KG1 (cell line): Measurements from ENCODE around the gene MCF2L2.
"Not testable (repeated sequence)": the region's sequence is repeated elsewhere in the genome, so short reads cannot be mapped to it uniquely, and the experiment has no call there.

Source experiments
- DNase-seq: peaks from one replicate; lab custom pipeline; 2025; lab: John Stamatoyannopoulos, UW

Gene MCF2L2

GRCh38 chr3:183203670-183204069, 224.7 kb downstream of the MCF2L2 start:
- DNase-seq: no peak

DNA sequence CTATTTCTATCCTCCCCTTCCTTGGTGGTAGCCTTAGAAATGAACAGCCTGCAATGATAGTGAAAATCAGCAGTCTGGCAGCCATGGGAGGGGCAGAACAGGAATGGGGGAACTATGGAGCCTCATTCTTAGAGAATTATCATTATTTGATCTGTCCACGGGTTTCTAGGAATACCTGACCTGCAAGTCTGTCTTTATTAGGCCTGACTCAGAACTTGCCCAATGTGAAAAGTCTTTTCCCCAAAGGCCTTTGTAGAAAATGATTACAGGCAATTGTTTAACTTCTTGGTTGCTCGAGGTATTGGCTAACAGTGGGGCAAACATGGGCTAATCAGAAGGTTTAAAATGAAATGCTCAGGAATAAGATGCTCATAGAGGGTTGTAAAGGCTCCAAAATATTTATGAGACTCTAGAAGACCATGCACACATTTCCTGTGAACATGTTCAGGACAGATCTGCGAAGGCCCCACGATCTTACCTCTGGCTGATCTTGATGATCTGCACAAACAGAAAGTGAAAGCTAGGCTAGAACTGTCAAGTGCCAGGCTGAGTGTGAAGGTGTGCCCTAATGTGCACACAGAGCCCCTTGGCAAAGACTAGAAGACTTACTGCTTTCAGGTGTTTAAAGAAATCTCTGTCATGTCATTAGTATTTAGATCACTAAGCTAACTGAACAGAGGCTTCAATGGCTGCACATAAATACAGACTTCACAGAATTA, 226.3 kb downstream of the MCF2L2 start:
- DNase-seq: no peak

DNA sequence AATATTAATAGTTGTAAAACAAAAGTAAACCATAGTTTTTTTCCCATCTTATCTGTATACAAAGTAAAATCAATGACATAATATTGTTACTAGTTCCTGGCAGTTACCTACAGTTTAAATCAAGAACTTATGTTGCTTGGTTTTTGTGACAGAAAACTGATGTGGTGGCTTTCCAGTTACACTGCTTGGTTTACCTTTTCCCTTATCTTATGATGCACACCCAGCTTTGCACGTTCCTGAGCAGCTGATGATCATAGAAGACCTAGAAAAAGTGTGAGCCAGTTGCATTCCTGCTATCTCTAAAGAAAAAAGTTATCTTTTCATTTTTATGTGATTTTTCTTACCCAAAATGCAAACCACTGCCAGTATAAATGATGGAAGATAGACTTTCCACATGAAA, 229.5 kb downstream of the MCF2L2 start:
- no peak for DNase-seq

DNA sequence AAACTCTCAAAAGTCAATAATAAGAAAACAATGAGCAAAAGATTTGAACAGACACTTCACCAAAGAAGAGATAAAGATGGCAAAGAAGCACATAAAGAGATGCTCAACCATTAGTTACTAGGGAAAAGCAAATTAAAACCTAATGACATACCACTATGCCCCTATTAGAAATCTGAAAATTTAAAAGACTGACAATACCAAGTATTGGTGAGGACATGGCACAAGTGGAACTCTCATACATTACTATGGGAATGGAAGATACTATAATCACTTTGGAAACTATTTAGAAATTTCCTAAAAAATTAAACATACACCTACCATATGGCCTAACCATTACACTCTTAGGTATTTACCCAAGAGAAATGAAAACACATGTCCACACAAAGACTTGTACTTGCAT, 230.7 kb downstream of the MCF2L2 start:
- no peak for DNase-seq

DNA sequence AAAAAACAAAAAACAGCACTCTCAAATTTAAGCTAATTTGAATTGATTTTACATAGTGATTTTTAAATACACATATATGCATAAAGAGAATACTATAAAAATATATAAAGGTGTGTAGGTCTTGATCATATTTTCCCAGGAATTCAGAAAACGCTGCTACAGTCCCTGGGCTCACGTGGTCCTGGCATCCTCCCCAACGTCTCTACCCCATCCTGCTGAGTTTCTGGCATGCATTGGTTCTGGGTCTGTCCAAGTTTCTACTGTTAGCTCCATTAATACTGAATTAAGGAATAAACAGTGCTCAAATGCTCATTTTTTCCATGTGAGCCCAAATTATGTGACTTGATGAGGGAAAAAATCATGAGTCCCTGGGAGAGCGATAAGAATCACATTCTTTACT, 233.2 kb downstream of the MCF2L2 start:
- no peak for DNase-seq

DNA sequence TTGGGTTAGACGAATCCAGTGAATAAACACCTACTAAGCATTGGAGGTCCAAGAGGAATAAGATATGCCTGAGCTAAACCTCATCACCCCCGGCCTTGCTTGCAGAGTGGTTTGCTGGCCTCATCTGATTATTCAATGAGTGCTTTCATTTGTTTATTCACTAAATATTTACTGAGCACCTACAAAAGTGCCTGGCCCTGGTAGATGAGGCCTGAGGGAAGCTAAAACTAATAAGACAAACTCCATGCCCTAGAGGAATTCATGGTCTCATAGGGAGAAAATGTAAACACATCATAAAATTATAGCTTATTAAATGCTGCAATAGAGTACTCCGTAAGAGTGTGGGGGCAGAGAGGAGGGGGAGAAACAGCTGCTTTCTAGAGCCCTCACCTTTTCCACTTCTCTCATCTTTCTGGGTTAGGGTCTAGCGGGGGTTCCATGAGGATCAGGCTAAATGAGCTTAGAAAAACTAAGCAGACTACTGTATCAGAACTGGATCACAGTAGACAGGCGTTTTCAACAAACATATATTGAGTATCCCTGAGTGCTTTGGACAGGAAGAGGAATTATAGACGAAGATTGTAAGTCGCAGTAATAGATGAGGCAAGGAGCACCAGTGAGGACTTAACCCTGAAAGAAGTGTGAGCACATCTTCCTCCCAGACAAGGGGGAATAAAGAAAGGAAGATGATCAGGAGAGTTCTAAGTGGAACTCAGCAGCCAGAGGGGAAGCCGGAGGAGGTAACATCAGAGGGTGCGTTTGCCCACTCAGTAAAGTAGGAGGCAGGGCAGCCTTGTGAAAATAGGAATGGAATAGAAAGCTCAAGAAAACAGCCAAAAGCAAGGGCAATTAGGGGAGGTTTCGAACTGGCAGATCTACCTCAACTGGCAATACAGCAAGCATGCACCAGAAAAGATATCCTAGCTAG, 234.4 kb downstream of the MCF2L2 start:
- no peak for DNase-seq

DNA sequence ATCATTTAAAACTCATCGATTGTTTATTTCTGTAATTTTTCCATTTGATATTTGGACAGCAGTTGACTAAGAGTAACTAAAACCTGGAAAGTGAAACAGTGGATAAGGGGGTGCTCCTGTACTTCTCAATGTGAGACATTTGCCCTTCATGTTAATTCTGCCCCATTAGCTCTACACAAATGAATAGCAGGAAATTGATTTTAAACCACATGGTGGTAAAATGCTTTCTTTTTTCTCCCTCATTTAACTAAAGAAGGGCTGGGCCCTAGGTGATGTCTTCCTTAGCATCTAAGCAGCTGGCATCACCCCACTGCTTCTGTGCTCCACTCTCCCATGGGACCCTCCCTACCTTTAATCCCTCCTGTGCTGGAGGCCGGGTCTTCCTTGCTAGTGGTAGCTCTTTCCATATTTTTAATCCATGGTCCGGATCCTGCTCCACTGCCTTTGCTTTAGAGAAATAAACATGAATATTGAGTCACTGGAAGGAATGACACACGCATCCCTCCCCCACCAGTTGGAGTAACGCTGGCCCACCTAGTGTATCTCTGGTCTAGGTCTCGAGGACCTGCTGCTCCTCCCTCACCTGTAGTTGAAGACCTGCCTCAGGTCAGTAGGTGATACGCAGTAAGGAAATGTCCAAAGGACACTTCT, 235.6 kb downstream of the MCF2L2 start:
- DNase-seq: no peak

DNA sequence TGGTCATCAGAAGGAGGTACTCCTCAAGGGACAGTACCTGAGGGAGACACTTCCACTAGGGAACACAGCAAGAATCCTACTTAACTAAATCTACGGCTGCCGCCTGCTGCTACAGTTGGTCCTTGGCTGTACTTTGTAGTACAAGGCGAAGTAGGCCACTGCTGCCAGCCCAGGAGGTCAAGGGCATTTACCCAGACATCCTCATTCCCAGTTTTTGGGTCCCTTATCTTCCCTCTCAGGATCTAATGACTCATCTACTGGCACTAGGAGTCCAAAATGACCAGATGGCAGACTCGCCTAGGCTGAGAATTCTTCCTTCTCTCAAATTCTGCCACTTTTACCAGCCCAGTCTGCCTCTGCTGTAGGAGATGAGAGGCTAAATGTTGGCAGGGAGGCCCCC, 238.8 kb downstream of the MCF2L2 start:
- DNase-seq: no peak

DNA sequence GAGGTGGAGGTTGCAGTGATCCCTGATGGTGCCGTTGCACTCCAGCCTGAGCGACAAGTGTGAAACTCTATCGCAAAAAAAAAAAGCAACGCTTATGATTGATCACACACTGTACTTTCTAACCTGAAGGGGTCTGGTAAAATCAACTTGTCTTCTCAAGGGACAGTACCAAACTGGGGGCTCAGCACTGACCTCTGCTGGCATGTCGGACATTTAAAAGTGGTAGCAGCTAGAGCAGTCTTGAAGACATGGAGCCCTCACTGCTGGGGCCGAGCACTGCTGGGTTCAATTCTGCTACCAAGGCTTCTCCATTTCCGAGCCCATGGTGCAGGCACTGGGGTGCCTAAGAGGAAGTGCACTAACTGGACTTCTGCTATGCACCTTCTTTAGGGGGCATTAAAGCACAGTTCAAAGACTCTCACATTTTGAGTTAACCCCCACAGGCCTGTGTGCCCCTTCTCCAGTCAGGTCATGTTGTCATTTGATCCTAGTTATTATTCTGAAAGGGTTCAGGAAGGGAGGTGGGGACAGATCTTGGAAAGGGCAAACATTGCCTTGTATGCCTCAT, 239.4 kb downstream of the MCF2L2 start:
- DNase-seq: no peak

DNA sequence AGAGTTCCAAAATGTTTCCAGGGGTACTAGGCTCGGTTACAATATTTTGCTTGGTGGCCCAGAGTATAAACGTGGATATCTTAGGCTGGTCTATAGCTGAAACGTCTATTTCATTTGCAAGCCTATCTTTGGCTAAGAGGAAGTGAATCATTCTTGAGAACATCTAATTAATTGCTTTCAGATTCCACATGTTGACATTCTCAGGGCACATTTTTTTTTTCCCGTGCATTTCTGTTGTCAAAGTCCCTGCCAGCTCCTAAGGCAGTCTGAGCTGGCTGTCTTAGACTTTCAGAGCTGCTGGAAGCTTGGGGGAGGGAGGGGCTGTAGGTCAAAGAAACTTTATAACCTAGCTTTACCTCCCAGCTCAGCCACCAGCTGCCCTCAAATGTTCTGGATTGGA, 242.7 kb downstream of the MCF2L2 start:
- no peak for DNase-seq

DNA sequence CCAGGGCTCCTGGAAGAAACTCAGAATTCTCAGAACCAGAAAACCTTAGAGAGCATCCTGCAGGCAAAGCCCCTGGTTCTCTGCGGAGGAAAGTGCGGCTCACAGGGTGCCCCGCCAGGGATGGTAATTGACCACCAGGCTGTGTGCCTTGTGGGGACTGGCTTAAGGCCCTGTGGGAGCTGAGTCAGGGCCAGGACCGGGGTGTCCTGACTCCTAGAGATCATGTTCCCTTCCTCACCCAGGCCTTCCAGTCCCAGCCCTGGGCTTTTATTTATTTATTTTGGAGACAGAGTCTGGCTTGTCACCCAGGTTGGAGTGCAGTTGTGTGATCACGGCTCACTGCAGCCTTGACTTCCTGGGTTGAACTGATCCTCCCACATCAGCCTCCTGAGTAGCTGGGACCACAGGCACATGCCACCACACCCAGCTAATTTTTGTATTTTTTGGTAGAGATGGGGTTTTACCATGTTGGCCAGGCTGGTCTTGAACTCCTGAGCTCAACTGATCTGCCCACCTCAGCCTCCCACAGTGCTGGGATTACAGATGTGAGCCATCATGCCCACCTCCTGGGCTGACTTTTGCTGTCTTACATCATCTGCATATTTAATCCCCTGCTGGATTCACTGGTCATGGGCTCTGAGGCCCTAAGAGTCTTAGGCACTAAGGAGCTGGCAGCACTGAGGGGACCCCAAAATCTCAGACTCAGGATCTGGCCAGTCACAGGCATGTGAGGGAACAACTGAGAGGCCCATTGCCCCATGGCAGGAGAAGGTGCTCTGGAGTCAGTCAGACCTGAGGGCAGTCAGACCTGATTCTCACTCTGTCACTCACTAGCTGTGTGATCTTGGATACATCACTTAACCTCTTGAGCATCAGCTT, 245.4 kb downstream of the MCF2L2 start:
- no peak for DNase-seq

DNA sequence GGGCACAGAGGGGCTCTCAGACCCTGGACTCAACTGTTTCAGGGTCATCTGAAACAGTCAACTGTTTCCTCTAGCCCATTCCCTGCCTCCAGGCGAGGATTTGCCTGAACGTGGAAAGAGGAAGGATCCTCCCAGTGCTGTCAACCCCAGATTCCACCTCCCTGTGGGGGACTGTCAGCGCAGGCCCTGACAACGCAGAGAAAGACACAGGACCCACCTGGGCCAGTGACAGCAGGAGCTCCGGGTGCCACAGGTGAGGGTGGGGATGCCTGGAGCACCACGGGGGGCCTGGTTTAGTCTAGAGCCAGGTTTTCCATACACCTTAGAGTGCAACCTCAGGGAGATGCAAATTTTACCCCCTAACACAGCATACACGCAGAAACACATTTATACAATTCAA, 246.3 kb downstream of the MCF2L2 start:
- no peak for DNase-seq

- no peak for DNase-seq
These were observed 246.8 kb downstream of the MCF2L2 start for GRCh38 chr3:183181606-183182005.

- DNase-seq: no peak
These were observed 247.6 kb downstream of the MCF2L2 start for GRCh38 chr3:183180784-183181295.

DNA sequence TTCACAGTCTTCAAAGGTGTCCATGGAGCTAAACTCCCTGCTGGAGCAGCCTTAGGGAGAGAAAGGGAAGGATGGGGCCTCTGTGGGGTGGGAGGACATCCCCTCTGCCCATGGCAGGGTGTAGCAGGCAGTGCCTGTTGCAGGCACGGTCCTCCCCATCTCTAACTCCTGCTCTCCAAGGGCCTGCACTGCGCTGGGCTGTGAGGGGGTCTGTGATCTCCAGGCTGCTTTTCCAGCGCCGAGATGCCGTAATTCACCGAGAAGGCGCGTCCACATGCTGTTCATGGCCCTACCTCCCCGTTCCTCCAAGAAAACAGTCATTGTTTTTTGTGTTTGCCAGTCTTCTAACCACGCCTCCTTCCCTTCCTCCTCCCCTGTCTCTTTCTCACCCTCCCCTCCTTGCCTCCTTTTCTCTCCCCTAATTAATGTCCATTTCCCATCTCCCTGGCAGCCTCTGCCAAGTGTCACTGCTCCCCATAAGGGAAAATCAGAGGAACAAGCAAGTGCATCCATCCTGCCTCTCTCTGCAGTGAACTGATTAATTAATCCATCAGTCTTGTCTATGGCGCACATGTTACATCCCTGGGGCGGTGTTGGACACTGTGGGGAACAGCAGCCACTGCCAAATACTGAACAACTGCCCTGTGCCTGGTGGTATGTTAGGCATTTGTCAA, 248.2 kb downstream of the MCF2L2 start:
- no peak for DNase-seq

- DNase-seq: not testable (repeated sequence)
These were observed 248.9 kb downstream of the MCF2L2 start for GRCh38 chr3:183179550-183179908.

DNA sequence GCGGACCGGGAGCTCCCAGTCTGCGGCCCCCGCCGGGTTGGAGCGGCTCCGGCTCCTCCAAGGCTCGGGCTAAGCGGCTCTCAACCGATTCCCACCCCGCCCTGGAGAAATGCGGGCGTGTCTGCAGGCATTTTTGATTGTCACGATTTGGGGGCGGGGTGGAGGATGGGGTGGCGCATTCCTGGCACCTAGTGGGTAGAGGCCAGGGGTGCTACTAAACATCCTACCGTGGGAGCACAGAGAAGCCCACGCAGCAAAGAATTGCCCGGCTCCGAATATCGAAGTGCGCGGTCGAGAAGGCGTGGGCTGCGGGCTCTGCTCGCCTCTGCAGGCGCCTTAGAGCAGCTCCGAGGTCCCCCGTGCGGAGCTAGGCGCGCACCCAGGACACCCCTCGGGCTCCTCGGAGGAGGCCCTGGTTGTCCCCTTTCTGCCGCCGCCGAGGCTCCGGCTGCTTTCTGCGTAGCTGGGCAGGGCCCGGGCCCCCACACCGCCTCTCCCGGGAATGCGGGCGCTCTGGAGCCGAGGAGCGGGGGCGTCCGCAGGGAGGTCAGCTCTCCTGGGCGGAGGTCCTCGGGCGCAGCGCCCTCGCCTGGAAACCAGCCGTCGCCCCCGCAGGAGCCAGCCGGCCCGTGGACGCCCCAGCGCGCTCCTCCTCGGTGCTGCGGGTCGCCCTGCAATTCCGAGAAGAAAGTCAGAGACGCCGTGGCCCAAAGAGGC, 249.4 kb downstream of the MCF2L2 start:
- peak; percentile 43 for DNase-seq

- no peak for DNase-seq
These were observed 249.9 kb downstream of the MCF2L2 start for GRCh38 chr3:183178512-183178832.

DNA sequence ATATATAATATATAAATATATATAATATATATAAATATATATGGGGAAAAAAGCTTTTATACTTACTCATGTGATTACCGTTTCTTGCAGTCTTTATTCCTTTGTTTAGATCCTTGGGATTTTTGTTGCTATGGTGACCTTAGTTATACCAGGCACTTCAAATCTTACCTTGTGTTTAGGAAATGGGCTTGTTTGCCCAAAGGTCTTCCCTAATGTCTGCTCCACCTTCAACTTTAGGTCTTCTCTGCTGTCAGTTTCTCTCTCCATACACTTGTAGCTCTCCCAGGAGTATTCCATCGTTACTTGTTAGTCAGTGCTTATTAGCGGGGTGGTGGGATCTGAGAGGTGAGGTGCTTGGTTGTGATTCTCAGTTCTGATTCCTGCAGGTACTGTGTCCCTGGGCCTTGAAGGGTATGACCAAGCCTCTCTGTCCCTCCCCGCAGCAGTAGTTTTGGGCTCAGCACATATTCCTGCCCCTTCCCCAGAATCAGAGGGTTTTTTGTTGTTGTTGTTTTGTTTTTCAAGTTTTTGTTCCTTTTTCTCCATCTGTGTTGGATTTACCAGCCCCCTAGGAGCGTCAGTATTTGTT, 256.3 kb downstream of the MCF2L2 start:
- no peak for DNase-seq

- DNase-seq: not testable (repeated sequence)
These were observed 260.4 kb downstream of the MCF2L2 start for GRCh38 chr3:183167975-183168374.
